Astrocyte (in vitro differentiated cells and primary cell): ENCODE results near the gene INTS6. TPM values are rescaled to one million over a fixed set of nuclear protein-coding genes. Genes with fewer than 3 reads are reported as not detected.

ENCODE experiments used
- DNase-seq: peaks from one replicate; pipeline ENCODE4 v3.0.0-alpha.2; 2010; ENCODE audit warnings: low read depth
- FAIRE-seq: peaks from 2 replicates; lab custom pipeline; 2011; peaks lifted over from hg19 to GRCh38; lab: Jason Lieb, UNC
- H2AFZ ChIP-seq: 2 replicates; pipeline ENCODE4 v1.6.0; 2012; ENCODE audit warnings: low read depth, low read length, inconsistent platforms
- H3K27ac ChIP-seq: 2 replicates; pipeline ENCODE4 v1.5.1; 2011; ENCODE audit warnings: low read depth, low read length, inconsistent platforms
- H3K27me3 ChIP-seq: 2 replicates; pipeline ENCODE4 v1.6.0; 2011; ENCODE audit warnings: low read length, inconsistent platforms; ENCODE audit not compliant: insufficient read depth
- H3K36me3 ChIP-seq: 2 replicates; pipeline ENCODE4 v1.5.1; 2011; ENCODE audit warnings: low read length, inconsistent platforms; ENCODE audit not compliant: insufficient read depth
- H3K4me1 ChIP-seq: 2 replicates; pipeline ENCODE4 v1.5.1; 2011; ENCODE audit warnings: low read length, inconsistent platforms; ENCODE audit not compliant: insufficient read depth
- H3K4me2 ChIP-seq: 2 replicates; pipeline ENCODE4 v1.6.0; 2012; ENCODE audit warnings: low read length, inconsistent platforms
- H3K4me3 ChIP-seq: 2 replicates; pipeline ENCODE4 v1.5.1; 2011; ENCODE audit warnings: low read depth, mild to moderate bottlenecking, low read length, inconsistent platforms; ENCODE audit not compliant: insufficient read depth
- H3K79me2 ChIP-seq: 2 replicates; pipeline ENCODE4 v1.6.0; 2012; ENCODE audit warnings: mild to moderate bottlenecking, low read length, inconsistent platforms; ENCODE audit not compliant: insufficient read depth
- H3K9ac ChIP-seq: 2 replicates; pipeline ENCODE4 v1.6.0; 2012; ENCODE audit warnings: mild to moderate bottlenecking, low read length, inconsistent platforms
- H3K9me3 ChIP-seq: 2 replicates; pipeline ENCODE4 v1.5.1; 2012; ENCODE audit warnings: low read depth, mild to moderate bottlenecking, low read length, inconsistent platforms; ENCODE audit not compliant: insufficient read depth
- H4K20me1 ChIP-seq: 2 replicates; pipeline ENCODE4 v1.6.0; 2012; ENCODE audit warnings: low read length, inconsistent platforms; ENCODE audit not compliant: insufficient read depth
- H3K27ac Mint-ChIP-seq: one replicate; pipeline ENCODE4 v1.8.0; 2021; ENCODE audit warnings: mild to moderate bottlenecking, mixed read lengths; ENCODE audit not compliant: unreplicated experiment
- H3K27me3 Mint-ChIP-seq: one replicate; pipeline ENCODE4 v1.8.0; 2021; ENCODE audit warnings: low read depth, mixed read lengths; ENCODE audit not compliant: unreplicated experiment
- H3K36me3 Mint-ChIP-seq: one replicate; pipeline ENCODE4 v1.8.0; 2021; ENCODE audit warnings: low read depth, mixed read lengths; ENCODE audit not compliant: unreplicated experiment
- H3K4me1 Mint-ChIP-seq: one replicate; pipeline ENCODE4 v1.8.0; 2021; ENCODE audit warnings: low read depth, mixed read lengths; ENCODE audit not compliant: unreplicated experiment
- H3K4me3 Mint-ChIP-seq: one replicate; pipeline ENCODE4 v1.8.0; 2021; ENCODE audit warnings: mild to moderate bottlenecking, moderate library complexity, mixed read lengths; ENCODE audit not compliant: unreplicated experiment
- H3K9me3 Mint-ChIP-seq: one replicate; pipeline ENCODE4 v1.8.0; 2021; ENCODE audit warnings: mild to moderate bottlenecking, mixed read lengths; ENCODE audit not compliant: unreplicated experiment
- EZH2 ChIP-seq: IDR thresholded peaks from 2 replicates; pipeline ENCODE4 v1.6.1; 2012; ENCODE audit warnings: mild to moderate bottlenecking, low read length, inconsistent platforms; ENCODE audit not compliant: insufficient read depth
- total RNA-seq: library from RNA; stranded (reverse); gene quantifications from 2 replicates; pipeline ENCODE4 v1.2.1, GENCODE V29; 2021
- TF ChIP-seq, protein P1 (sequence below): IDR thresholded peaks from 2 replicates; pipeline ENCODE4 v1.5.1; 2011; ENCODE audit warnings: low read depth, mild to moderate bottlenecking, inconsistent platforms, low read length, moderate library complexity; ENCODE audit not compliant: insufficient read depth

INTS6 gene
- total RNA-seq, 1 donor from 2014 or later: 47.6 TPM

DNA sequence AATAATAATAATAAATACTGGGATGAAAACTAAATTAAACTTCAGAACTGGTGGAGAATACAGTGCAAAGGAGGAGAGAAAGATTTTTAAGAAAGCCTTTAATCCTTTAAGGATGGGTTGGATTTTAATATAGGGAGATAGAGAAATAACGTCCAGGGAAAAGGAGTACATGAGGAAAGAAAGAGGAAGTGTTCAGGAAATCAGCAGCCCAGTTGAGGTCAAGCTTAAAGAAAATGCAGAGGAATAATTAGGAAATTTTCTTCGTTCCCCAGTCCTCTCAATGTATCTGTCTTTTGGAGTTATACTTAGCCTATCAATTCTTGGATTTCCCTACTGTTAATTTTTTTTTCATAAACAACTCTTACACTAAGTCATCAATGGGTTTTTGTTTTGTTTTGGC lies 47.7 kb downstream of the INTS6 start:
- no peak for TF ChIP-seq EZH2
- TF ChIP-seq, protein P1, sequence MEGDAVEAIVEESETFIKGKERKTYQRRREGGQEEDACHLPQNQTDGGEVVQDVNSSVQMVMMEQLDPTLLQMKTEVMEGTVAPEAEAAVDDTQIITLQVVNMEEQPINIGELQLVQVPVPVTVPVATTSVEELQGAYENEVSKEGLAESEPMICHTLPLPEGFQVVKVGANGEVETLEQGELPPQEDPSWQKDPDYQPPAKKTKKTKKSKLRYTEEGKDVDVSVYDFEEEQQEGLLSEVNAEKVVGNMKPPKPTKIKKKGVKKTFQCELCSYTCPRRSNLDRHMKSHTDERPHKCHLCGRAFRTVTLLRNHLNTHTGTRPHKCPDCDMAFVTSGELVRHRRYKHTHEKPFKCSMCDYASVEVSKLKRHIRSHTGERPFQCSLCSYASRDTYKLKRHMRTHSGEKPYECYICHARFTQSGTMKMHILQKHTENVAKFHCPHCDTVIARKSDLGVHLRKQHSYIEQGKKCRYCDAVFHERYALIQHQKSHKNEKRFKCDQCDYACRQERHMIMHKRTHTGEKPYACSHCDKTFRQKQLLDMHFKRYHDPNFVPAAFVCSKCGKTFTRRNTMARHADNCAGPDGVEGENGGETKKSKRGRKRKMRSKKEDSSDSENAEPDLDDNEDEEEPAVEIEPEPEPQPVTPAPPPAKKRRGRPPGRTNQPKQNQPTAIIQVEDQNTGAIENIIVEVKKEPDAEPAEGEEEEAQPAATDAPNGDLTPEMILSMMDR: no peak
- Mint-ChIP-seq H3K4me3 (no peak overlapping the region), H3K4me1 (peaks cover 3% of the 10 kb centered on the region), H3K27ac (no peak overlapping the region), H3K9me3 (peaks cover 2% of the 10 kb centered on the region), H3K36me3 (peaks cover 10% of the 10 kb centered on the region), H3K27me3 (no peaks in the 10 kb centered on the region)
- H3K36me3 ChIP-seq: peaks cover 1% of the 10 kb centered on the region
- H3K4me1 ChIP-seq: no peaks in the 10 kb centered on the region
- H3K4me3 ChIP-seq: no peak overlapping the region
- no peak overlapping the region for H2AFZ ChIP-seq
- no peak overlapping the region for H3K9ac ChIP-seq
- H3K79me2 ChIP-seq: peaks cover 90% of the 10 kb centered on the region
- no peaks in the 10 kb centered on the region for H3K27me3 ChIP-seq
- DNase-seq (no peak), FAIRE-seq (no peak)
- peaks cover 79% of the 10 kb centered on the region for H4K20me1 ChIP-seq
- no peak overlapping the region for H3K4me2 ChIP-seq
- H3K9me3 ChIP-seq: no peaks in the 10 kb centered on the region
- H3K27ac ChIP-seq: no peak overlapping the region

DNA sequence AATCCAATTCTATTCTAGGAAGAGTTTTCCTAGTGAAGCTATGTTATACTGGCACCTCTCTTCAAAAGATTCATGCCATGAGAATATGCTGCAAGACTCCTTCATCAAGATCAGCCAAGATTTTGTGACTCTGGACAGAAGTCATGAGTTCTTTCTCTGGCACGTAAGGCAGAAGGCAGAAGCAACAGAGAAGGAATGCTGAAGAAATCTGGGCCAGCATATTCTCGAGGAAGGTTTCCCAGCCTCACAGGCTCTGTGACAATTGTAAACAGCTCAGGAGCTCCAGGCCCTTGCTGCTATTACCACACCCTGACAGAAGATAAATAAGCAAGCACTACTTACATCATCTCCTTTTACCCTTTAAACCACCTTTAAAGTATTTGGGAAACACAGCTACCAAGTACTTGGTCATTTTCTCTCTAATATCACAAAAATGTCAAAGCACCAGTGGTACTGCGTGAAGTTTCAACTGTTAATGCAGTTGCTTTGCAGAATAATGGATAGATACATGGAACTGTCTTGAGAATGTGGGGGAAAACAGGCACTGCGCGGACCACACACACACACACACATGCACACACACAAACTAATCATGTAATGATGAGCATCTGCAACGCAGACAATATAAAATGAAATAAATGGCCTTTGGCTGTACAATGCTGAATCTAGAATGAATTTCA lies 55.4 kb downstream of the INTS6 start:
- Histone ChIP-seq H3K27me3 (no peaks in the 10 kb centered on the region), H3K9ac (no peak overlapping the region), H3K27ac (no peak overlapping the region), H3K36me3 (peaks cover 4% of the 10 kb centered on the region), H3K4me3 (no peak overlapping the region), H3K4me2 (no peak overlapping the region), H4K20me1 (peaks cover 88% of the 10 kb centered on the region), H3K9me3 (no peaks in the 10 kb centered on the region), H3K79me2 (peaks cover 91% of the 10 kb centered on the region), H2AFZ (no peak overlapping the region), H3K4me1 (peaks cover 6% of the 10 kb centered on the region)
- DNase-seq: peak; percentile 77
- Mint-ChIP-seq H3K9me3 (no peaks in the 10 kb centered on the region), H3K4me3 (no peak overlapping the region), H3K4me1 (peaks cover 14% of the 10 kb centered on the region), H3K36me3 (peaks cover 4% of the 10 kb centered on the region), H3K27ac (peak overlapping the region; percentile 49), H3K27me3 (no peaks in the 10 kb centered on the region)
- no peak for TF ChIP-seq EZH2
- TF ChIP-seq, protein P1: no peak
- peak; percentile 91 for FAIRE-seq

DNA sequence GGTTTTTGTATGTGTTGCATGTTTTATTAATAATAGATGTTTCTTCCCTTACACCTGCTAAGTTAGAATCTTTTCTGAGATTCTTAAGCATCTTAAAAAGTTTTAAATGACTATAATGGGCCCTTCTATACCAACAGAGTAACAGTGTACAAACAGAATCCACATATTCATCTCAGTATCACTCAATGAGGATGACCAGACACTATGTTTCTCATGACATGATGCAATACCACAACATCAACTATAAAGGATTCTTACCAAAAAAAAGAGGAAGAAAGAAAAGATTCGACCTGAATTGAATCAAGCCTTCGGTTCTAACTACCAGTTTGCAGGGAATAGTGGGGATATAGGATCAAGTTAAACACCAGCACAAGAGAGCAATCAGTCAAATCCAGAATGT lies 56.5 kb downstream of the INTS6 start:
- FAIRE-seq: no peak
- peaks cover 92% of the 10 kb centered on the region for H3K79me2 ChIP-seq
- peaks cover 87% of the 10 kb centered on the region for H4K20me1 ChIP-seq
- H3K4me1 ChIP-seq: peaks cover 6% of the 10 kb centered on the region
- H3K27ac ChIP-seq: no peak overlapping the region
- H3K36me3 Mint-ChIP-seq: peaks cover 7% of the 10 kb centered on the region
- H3K4me1 Mint-ChIP-seq: peaks cover 14% of the 10 kb centered on the region
- no peak for TF ChIP-seq EZH2
- H3K27me3 ChIP-seq: no peaks in the 10 kb centered on the region
- peaks cover 4% of the 10 kb centered on the region for H3K36me3 ChIP-seq
- peak overlapping the region; percentile 68 for H3K27ac Mint-ChIP-seq
- H3K27me3 Mint-ChIP-seq: no peaks in the 10 kb centered on the region
- H3K4me3 ChIP-seq: no peak overlapping the region
- H3K9ac ChIP-seq: no peak overlapping the region
- H3K9me3 ChIP-seq: no peaks in the 10 kb centered on the region
- no peak overlapping the region for H2AFZ ChIP-seq
- H3K4me2 ChIP-seq: no peak overlapping the region
- no peaks in the 10 kb centered on the region for H3K9me3 Mint-ChIP-seq
- H3K4me3 Mint-ChIP-seq: no peak overlapping the region
- DNase-seq: no peak
